GM23338 (cell line): ENCODE data around the gene C1orf21. TPM values are rescaled to one million over a fixed set of nuclear protein-coding genes. Genes with fewer than 3 reads are reported as not detected.

Source experiments
- ATAC-seq: fragments of 200-7000 bp; cut with Tn5 transposase; 3 replicates; pipeline ENCODE4 v1.9.1; 2020
- DNase-seq: peaks from one replicate; pipeline ENCODE4 v3.0.0-alpha.2; 2015; ENCODE audit warnings: low spot score
- H2AFZ ChIP-seq: fragments of 200-600 bp; sonication (generic); 2 replicates; pipeline ENCODE4 v1.8.0; 2016; ENCODE audit warnings: antibody characterized with exemption, mild to moderate bottlenecking, moderate library complexity
- H3F3A ChIP-seq: fragments of 200-600 bp; sonication (generic); replicated peaks from 2 replicates; pipeline ENCODE4 v1.8.0; 2017; ENCODE audit warnings: antibody characterized with exemption, mixed run types, low read depth
- H3K27ac ChIP-seq: fragments of 200-600 bp; sonication (generic); 2 replicates; pipeline ENCODE4 v1.6.1; 2016; ENCODE audit warnings: low read depth
- H3K27me3 ChIP-seq: fragments of 200-600 bp; sonication (generic); 2 replicates; pipeline ENCODE4 v1.8.0; 2016; ENCODE audit warnings: mild to moderate bottlenecking, mixed run types, moderate library complexity; ENCODE audit not compliant: insufficient read depth
- H3K36me3 ChIP-seq: fragments of 200-600 bp; sonication (generic); 2 replicates; pipeline ENCODE4 v1.8.0; 2016; ENCODE audit warnings: mild to moderate bottlenecking; ENCODE audit not compliant: insufficient read depth
- H3K4me1 ChIP-seq: fragments of 200-600 bp; sonication (generic); 2 replicates; pipeline ENCODE4 v1.8.0; 2016; ENCODE audit warnings: mild to moderate bottlenecking, moderate library complexity; ENCODE audit not compliant: insufficient read depth
- H3K4me2 ChIP-seq: fragments of 200-600 bp; sonication (generic); 2 replicates; pipeline ENCODE4 v1.7.1; 2017; ENCODE audit warnings: mixed run types
- H3K4me3 ChIP-seq: fragments of 200-600 bp; sonication (generic); 2 replicates; pipeline ENCODE4 v1.6.1; 2016; ENCODE audit warnings: mixed run types
- H3K79me2 ChIP-seq: fragments of 200-600 bp; sonication (generic); replicated peaks from 2 replicates; pipeline ENCODE4 v1.8.0; 2017; ENCODE audit warnings: mild to moderate bottlenecking; ENCODE audit not compliant: insufficient read depth
- H3K9me2 ChIP-seq: fragments of 200-600 bp; sonication (generic); 2 replicates; pipeline ENCODE4 v1.8.0; 2017; ENCODE audit not compliant: insufficient read depth
- H4K20me1 ChIP-seq: fragments of 200-600 bp; sonication (generic); replicated peaks from 2 replicates; pipeline ENCODE4 v1.8.0; 2017; ENCODE audit warnings: mild to moderate bottlenecking; ENCODE audit not compliant: insufficient read depth
- H3K27ac Mint-ChIP-seq: 2 replicates; pipeline ENCODE4 v1.8.0; 2020; ENCODE audit warnings: inconsistent platforms, mild to moderate bottlenecking, moderate library complexity, mixed read lengths
- H3K27me3 Mint-ChIP-seq: 3 replicates; pipeline ENCODE4 v1.8.0; 2022; ENCODE audit warnings: low read depth, mild to moderate bottlenecking, moderate library complexity, mixed read lengths, inconsistent platforms; ENCODE audit not compliant: insufficient read depth, poor library complexity
- H3K36me3 Mint-ChIP-seq: 3 replicates; pipeline ENCODE4 v1.8.0; 2021; ENCODE audit warnings: low read depth, mild to moderate bottlenecking, inconsistent platforms, moderate library complexity, mixed read lengths
- H3K4me1 Mint-ChIP-seq: 3 replicates; pipeline ENCODE4 v1.8.0; 2020; ENCODE audit warnings: mild to moderate bottlenecking, inconsistent platforms, mixed read lengths
- H3K4me3 Mint-ChIP-seq: 3 replicates; pipeline ENCODE4 v1.8.0; 2021; ENCODE audit warnings: moderate library complexity, mild to moderate bottlenecking, inconsistent platforms, mixed read lengths
- H3K9me3 Mint-ChIP-seq: 3 replicates; pipeline ENCODE4 v1.8.0; 2020; ENCODE audit warnings: moderate library complexity, mild to moderate bottlenecking, inconsistent platforms, mixed read lengths
- CTCF ChIP-seq, 2 experiments: fragments of 200-600 bp in 1 of 2; sonication (generic) in 1 of 2; conservative IDR thresholded peaks; 2 replicates each; pipeline versions ENCODE4 v1.5.1 to v1.6.1; 2016 to 2017; ENCODE audit warnings: antibody characterized with exemption in 2 of 2, low read depth in 2 of 2, mild to moderate bottlenecking in 2 of 2, moderate library complexity in 1 of 2
- ETS1 ChIP-seq: IDR thresholded peaks from 2 replicates; pipeline ENCODE4 v1.6.1; 2016; ENCODE audit warnings: antibody characterized with exemption
- EZH2 ChIP-seq: fragments of 200-600 bp; sonication (generic); IDR thresholded peaks from one replicate; pipeline ENCODE4 v1.8.0; 2017; ENCODE audit warnings: antibody characterized with exemption, mild to moderate bottlenecking, low read depth; ENCODE audit not compliant: unreplicated experiment
- EZH2phosphoT487 ChIP-seq: fragments of 200-600 bp; sonication (generic); IDR thresholded peaks from one replicate; pipeline ENCODE4 v1.8.1; 2018; ENCODE audit warnings: antibody characterized with exemption; ENCODE audit not compliant: unreplicated experiment
- JUNB ChIP-seq: IDR thresholded peaks from one replicate; pipeline ENCODE4 v1.6.1; 2016; ENCODE audit warnings: antibody characterized with exemption; ENCODE audit not compliant: unreplicated experiment
- NANOG ChIP-seq: IDR thresholded peaks from 2 replicates; pipeline ENCODE4 v1.6.1; 2016; ENCODE audit warnings: antibody characterized with exemption, borderline replicate concordance
- POLR2AphosphoS5 ChIP-seq: IDR thresholded peaks from 2 replicates; pipeline ENCODE4 v1.6.1; 2016; ENCODE audit warnings: antibody characterized with exemption, low read depth
- REST ChIP-seq: IDR thresholded peaks from one replicate; pipeline ENCODE4 v1.6.1; 2018; ENCODE audit warnings: antibody characterized with exemption; ENCODE audit not compliant: unreplicated experiment
- STAT1 ChIP-seq: IDR thresholded peaks from one replicate; pipeline ENCODE4 v1.6.1; 2016; ENCODE audit warnings: antibody characterized with exemption; ENCODE audit not compliant: unreplicated experiment
- ZNF331 ChIP-seq: fragments of 250-450 bp; sonication (Bioruptor Pico); IDR thresholded peaks from 2 replicates; pipeline ENCODE4 v1.5.0; 2020; ENCODE audit warnings: low read depth, mild to moderate bottlenecking, moderate library complexity
- polyA plus RNA-seq: library from polyadenylated mRNA; unstranded; fragments of >200 nt; fragmentation: Nextera tagmentation; extraction: Ambion mirVana; gene quantifications from 2 replicates; pipeline ENCODE4 v1.2.1, GENCODE V29; 2016
- total RNA-seq: library from RNA; depleted of rRNA; stranded (reverse); fragments of >200 nt; shearing (Covaris generic); gene quantifications from 2 replicates; pipeline ENCODE4 v1.2.3, GENCODE V29; 2014

Gene C1orf21
- total and polyA plus RNA-seq, 2 experiments from 2014 or later: 28.0 to 40.4 TPM

DNA sequence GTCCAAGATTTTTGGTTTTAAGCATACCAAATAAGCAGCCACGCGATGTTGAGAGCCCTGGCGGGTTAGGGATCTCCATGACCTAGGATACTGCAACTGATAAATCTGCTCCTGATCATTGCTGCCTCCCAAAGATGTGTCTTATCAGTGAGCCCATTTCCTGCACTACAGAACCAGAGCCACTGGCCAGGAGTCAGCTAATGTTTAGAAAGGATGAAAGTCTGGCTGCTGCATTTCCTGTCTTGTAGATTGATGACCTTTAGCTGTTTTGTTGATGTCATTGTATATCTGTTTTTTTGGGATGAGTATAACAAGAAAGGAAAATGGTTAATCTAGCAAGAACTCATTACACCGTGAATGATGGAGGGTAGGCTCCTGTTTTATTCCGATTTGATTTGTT lies 74.5 kb downstream of the C1orf21 start:
- no peaks in the 10 kb centered on the region for H4K20me1 ChIP-seq
- peaks cover 27% of the 10 kb centered on the region for H3K4me1 ChIP-seq
- Mint-ChIP-seq H3K27me3 (no peaks in the 10 kb centered on the region), H3K36me3 (no peaks in the 10 kb centered on the region), H3K9me3 (no peaks in the 10 kb centered on the region), H3K4me1 (peaks cover 42% of the 10 kb centered on the region), H3K27ac (no peak overlapping the region), H3K4me3 (no peak overlapping the region)
- H3K36me3 ChIP-seq: no peaks in the 10 kb centered on the region
- no peaks in the 10 kb centered on the region for H3K9me2 ChIP-seq
- DNase-seq: no peak
- no peak overlapping the region for H3K4me2 ChIP-seq
- H3K4me3 ChIP-seq: no peak overlapping the region
- no peak overlapping the region for H3K27ac ChIP-seq
- TF ChIP-seq ETS1: no peak
- TF ChIP-seq CTCF (conservative IDR thresholded peaks at IDR 0.05; ENCODE audit: low read depth in 2 of 2): no peak
- TF ChIP-seq REST: no peak
- no peak for TF ChIP-seq EZH2
- TF ChIP-seq POLR2AphosphoS5: no peak
- no peak for TF ChIP-seq ZNF331 (CRISPR knock-in tag)
- no peak for ATAC-seq
- H3F3A ChIP-seq: no peaks in the 10 kb centered on the region
- H3K27me3 ChIP-seq: no peaks in the 10 kb centered on the region
- no peak overlapping the region for H2AFZ ChIP-seq
- peaks cover 94% of the 10 kb centered on the region for H3K79me2 ChIP-seq

DNA sequence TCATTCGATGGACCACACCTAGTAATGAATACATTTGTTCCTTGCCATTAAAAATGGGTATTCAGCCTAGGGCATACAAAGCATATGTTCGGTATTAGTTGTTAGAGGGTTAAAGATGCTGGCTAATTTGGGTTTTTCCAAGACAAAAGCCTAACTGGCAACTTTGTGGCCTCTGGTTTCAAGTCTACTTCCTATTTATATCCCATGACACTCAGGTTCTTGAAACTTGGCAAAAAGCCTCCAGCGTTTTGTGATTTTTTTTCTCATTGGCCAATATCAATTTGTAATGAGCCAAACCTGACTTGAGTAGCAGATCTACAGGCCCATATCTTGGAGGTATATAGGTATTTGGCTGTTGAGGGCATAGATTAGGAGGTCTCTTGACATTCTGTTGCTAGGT lies 75.3 kb downstream of the C1orf21 start:
- ATAC-seq: no peak
- H3K4me3 Mint-ChIP-seq: no peak overlapping the region
- TF ChIP-seq STAT1 (no peak), EZH2 (no peak), CTCF (conservative IDR thresholded peaks at IDR 0.05; ENCODE audit: low read depth in 2 of 2) (no peak), NANOG (no peak), REST (no peak), EZH2phosphoT487 (no peak), JUNB (no peak), ETS1 (no peak)

More for the DNA sequence above, 75.3 kb downstream of the C1orf21 start:
- no peak for DNase-seq
- Mint-ChIP-seq H3K27ac (no peak overlapping the region), H3K9me3 (no peaks in the 10 kb centered on the region), H3K4me1 (peaks cover 36% of the 10 kb centered on the region), H3K27me3 (no peaks in the 10 kb centered on the region), H3K36me3 (no peaks in the 10 kb centered on the region)
- Histone ChIP-seq H3K4me1 (peaks cover 21% of the 10 kb centered on the region), H3K4me3 (no peak overlapping the region), H3K79me2 (peaks cover 89% of the 10 kb centered on the region), H2AFZ (no peak overlapping the region), H3K27ac (no peak overlapping the region), H3F3A (no peaks in the 10 kb centered on the region), H3K36me3 (no peaks in the 10 kb centered on the region), H3K27me3 (no peaks in the 10 kb centered on the region), H4K20me1 (no peaks in the 10 kb centered on the region), H3K4me2 (no peak overlapping the region), H3K9me2 (no peaks in the 10 kb centered on the region)
